Renal cortex interstitium (tissue), 11 donors: ENCODE results near the gene SBF2. TPM values are rescaled to one million over a fixed set of nuclear protein-coding genes. Genes with fewer than 3 reads are reported as not detected.

Experiments
- DNase-seq, 11 donors: peaks; one replicate each; pipeline ENCODE4 v3.0.0-alpha.2; 2013; ENCODE audit warnings: low read depth in 9 of 11, low spot score in 4 of 11; ENCODE audit errors: extremely low read depth in 1 of 11
- polyA plus RNA-seq, 3 donors: library from polyadenylated mRNA; unstranded; fragments of 120-200 nt; gene quantifications; one replicate each; pipeline ENCODE4 v1.2.1, GENCODE V29; 2013; ENCODE audit not compliant: insufficient read length in 3 of 3

Gene SBF2
- polyA plus RNA-seq, 3 donors, result 47.0 to 58.3 (median 52.3) TPM

- DNase-seq, result peak in 1 of 11 donors; percentile 35
Observed at GRCh38 chr11:10305262-10305963, 11.4 kb upstream of the SBF2 start.

- peak in 5 of 11 donors; percentile 78 to 86 (median 81) for DNase-seq
Observed at GRCh38 chr11:10304495-10305261, 10.7 kb upstream of the SBF2 start, which contains the start of gene ADM. Gene ADM, plus strand, starts transcription at chr11:10305073. Its CDS starts 628 bp downstream, at chr11:10305701.

GRCh38 chr11:10303558-10304363 is 9.7 kb upstream of the SBF2 start:
- no peak for DNase-seq

GRCh38 chr11:10302744-10303557 is 8.9 kb upstream of the SBF2 start:
- DNase-seq, result peak in 4 of 11 donors; percentile 64 to 75 (median 66)

GRCh38 chr11:10302359-10302743 is 8.3 kb upstream of the SBF2 start:
- peak in 2 of 11 donors; percentile 30 to 35 for DNase-seq

- peak in 1 of 11 donors; percentile 25 for DNase-seq
Observed at GRCh38 chr11:10301656-10302358, 7.8 kb upstream of the SBF2 start.

GRCh38 chr11:10298342-10298741 is 4.3 kb upstream of the SBF2 start:
- no peak for DNase-seq

- no peak for DNase-seq
Observed at GRCh38 chr11:10295064-10295901, 1.3 kb upstream of the SBF2 start.

- DNase-seq, result peak in 5 of 11 donors; percentile 61 to 77 (median 70)
Observed at GRCh38 chr11:10294290-10294953, 403 bp upstream of the SBF2 start.

- no peak for DNase-seq
Observed at GRCh38 chr11:10291801-10292638, 2.0 kb downstream of the SBF2 start.

- DNase-seq, result no peak
Observed at GRCh38 chr11:10289765-10290380, 4.1 kb downstream of the SBF2 start.

- no peak for DNase-seq
Observed at GRCh38 chr11:10288881-10289764, 4.9 kb downstream of the SBF2 start.

- DNase-seq, result no peak
Observed at GRCh38 chr11:10287766-10288715, 6.0 kb downstream of the SBF2 start.
